ENCODE measurements around the gene EDN2.

Gene EDN2

DNA sequence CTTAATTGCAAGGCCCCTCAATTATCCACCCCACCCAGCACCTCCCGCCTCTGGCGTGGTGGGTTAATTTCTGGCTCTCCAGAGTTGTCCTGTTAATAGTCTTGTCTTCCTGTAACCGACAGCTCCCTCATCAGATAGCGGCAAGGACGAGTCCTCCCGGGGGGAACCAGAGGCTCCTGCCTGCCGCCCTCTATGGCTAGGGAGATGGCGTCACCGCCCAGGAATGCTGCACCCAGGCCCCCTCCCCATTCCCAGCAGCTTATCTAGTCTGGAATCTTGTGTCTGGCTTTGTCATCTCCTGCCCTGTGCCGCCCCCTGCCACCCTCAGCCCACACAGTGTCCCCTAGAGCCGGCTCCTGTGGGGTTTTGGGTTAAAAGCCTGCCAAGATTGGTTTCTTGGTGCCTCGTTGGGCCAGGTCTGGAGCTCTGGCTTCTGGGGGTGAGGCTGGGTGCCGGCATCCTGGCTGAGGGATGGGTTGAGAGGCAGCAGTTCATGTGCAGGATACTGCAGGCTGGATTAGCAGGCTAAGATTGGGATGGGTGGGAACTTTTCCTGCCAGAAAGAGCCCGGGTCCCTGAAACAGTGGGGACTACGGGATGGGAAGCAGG lies 48.8 kb downstream of the EDN2 start:
- CTCF ChIA-PET = interaction anchor here (1.0 to 7.2 kb wide), 4 partner anchors 16 to 153 kb away, joined by 3 to 72 read pairs (median 42); no protein-coding TSS in a partner anchor
- POLR2A ChIA-PET = no interaction called here

DNA sequence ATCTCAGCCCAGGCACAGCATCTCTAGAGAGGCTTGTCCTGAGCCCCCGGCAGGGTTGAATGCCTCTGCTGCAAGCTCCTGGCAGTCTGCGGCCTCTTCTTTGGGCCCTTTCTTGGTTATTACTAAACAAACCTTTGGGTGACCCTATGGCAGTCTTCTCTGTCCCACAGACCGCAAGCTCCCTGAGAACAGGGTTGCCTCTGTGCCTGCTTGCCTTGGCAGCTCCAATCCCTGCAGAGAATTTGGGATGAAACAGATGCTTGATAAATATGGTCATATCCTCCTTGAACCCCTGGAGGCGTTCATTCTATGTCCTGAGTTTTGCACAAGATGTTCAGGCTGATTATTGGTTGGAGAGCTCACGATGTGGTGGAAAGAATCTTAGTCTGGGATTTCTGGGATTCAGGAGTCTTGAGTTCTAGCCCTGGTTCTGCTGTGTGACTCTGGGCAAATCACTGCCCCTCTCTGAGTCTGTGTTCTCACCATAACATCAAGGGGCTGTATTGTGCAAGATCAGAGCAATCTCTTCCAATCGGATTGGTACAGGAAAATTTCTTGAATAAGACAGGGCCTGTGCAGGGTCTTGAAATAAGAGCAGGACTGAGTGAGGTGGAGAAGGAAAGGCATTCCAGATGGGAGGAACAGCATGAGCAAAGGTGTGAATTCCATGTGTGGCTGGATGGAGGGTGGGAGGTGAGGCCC lies 49.6 kb downstream of the EDN2 start:
- TF ChIP-seq, protein P1, sequence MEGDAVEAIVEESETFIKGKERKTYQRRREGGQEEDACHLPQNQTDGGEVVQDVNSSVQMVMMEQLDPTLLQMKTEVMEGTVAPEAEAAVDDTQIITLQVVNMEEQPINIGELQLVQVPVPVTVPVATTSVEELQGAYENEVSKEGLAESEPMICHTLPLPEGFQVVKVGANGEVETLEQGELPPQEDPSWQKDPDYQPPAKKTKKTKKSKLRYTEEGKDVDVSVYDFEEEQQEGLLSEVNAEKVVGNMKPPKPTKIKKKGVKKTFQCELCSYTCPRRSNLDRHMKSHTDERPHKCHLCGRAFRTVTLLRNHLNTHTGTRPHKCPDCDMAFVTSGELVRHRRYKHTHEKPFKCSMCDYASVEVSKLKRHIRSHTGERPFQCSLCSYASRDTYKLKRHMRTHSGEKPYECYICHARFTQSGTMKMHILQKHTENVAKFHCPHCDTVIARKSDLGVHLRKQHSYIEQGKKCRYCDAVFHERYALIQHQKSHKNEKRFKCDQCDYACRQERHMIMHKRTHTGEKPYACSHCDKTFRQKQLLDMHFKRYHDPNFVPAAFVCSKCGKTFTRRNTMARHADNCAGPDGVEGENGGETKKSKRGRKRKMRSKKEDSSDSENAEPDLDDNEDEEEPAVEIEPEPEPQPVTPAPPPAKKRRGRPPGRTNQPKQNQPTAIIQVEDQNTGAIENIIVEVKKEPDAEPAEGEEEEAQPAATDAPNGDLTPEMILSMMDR (IDR thresholded peaks at IDR 0.05; ENCODE audit: control extremely low read depth, extremely low read depth, low read depth, missing control alignments) = no peak
- POLR2A ChIA-PET = no interaction called here
- CTCF ChIA-PET = interaction anchor here (0.9 to 7.2 kb wide), 10 partner anchors 8 to 157 kb away, joined by 3 to 72 read pairs (median 6); no protein-coding TSS in a partner anchor
- DNase-seq (ENCODE audit: extremely low spot score) = no peak

More for the DNA sequence above, 48.8 kb downstream of the EDN2 start:
- DNase-seq (ENCODE audit: extremely low spot score) = no peak
- TF ChIP-seq, protein P1 (IDR thresholded peaks at IDR 0.05; ENCODE audit: control extremely low read depth, extremely low read depth, low read depth, missing control alignments) = no peak

DNA sequence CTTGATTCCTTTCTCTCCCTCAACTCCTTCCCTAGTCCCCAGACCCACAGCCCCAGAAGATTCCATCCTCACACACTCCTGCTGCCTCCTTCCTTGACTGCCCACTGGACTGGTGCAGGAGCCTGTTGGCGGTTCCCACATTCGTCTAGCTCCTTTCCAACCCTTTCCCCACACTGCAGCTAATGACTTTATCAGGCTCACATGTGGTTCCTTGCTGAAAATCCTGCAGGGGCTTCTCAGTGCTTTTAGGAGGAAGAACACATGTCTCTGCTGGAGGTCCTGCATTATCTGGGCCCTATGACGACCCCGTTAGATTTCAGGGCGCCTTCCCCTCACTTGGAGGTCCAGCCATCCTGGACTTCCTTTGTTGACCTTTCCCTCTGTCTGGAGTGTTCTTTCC lies 50.2 kb downstream of the EDN2 start:
- ChIA-PET CTCF (interaction anchor here (0.7 to 7.2 kb wide), 20 partner anchors 8 to 283 kb away, joined by 3 to 72 read pairs (median 6); no protein-coding TSS in a partner anchor), POLR2A (no interaction called here)
- no peak for DNase-seq (ENCODE audit: extremely low spot score)
- TF ChIP-seq, protein P1 (IDR thresholded peaks at IDR 0.05; ENCODE audit: control extremely low read depth, extremely low read depth, low read depth, missing control alignments) = no peak

DNA sequence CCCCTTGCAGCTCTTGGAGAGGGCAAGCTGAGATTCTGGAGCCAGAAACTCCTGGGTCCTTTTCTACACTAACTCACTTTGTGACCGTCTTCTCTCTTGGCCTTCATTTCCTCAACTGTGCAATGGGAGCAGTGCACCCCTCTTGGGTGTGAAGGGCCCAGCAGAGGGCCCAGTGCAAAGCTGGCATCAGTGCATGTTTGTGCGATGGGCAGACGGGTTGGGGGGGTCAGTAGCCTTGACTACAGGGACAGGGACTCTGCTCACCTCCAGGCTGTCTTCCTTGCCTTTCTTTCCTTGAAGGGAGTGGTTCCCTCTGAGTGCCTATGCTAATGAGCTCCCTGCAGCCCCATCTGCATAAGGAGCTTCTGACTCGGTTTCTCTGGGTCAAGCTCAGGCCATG lies 51.0 kb downstream of the EDN2 start:
- CTCF ChIA-PET = interaction anchor here (0.7 to 7.2 kb wide), 30 partner anchors 10 to 282 kb away, joined by 3 to 72 read pairs (median 6); no protein-coding TSS in a partner anchor
- TF ChIP-seq, protein P1 (IDR thresholded peaks at IDR 0.05; ENCODE audit: control extremely low read depth, extremely low read depth, low read depth, missing control alignments) = no peak
- POLR2A ChIA-PET = no interaction called here
- DNase-seq (ENCODE audit: extremely low spot score) = no peak

DNA sequence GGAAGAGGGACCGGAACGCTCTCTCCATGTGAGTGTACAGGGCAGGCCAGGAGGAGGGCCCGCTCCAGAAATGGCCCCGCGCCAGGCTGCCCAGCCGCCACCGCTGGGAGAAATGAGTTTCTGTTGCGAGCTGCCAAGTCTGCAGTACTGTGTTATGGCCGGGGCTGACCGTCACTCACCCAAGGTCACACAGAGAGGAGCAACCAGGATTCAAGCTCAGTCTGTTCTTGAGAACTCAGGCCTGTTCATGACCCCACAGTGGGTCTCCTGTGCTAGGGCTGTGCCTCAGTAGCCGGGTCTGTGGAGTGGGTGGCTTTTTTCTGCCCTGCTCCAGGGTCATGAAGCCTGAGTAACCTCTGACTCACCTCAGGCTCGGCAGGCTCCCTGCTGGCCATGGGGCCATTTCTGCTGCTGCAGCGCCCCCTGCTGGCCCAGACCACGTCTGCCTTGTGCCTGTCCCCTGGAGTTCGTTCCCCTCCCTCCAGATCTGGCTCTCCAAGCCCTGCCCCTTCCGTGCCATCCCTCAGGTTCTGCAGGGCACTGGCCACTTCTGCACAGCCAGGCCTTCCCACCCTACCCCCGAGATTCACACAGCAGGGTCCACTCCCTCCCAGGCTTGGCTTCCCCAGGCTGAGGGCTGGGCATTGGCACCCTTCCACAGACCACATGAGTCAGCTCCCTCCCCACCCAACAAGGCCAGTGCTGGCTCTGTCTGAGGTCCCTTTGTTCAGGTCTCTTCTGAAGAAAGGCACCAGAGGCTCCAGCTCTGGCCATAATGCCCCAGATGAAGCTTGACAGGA lies 51.8 kb downstream of the EDN2 start:
- ChIA-PET POLR2A (no interaction called here), CTCF (interaction anchor here (0.7 to 7.2 kb wide), 35 partner anchors 13 to 283 kb away, joined by 3 to 72 read pairs (median 5); no protein-coding TSS in a partner anchor)
- TF ChIP-seq, protein P1 (IDR thresholded peaks at IDR 0.05; ENCODE audit: control extremely low read depth, extremely low read depth, low read depth, missing control alignments) = peak; percentile 90
- DNase-seq (ENCODE audit: extremely low spot score) = peak; percentile 88
